ENCODE data around the gene MLANA.
"Not testable (repeated sequence)": the region's sequence is repeated elsewhere in the genome, so short reads cannot be mapped to it uniquely, and the experiment has no call there.

Gene MLANA

GRCh38 chr9:5869315-5870019, 21.2 kb upstream of the MLANA start:
- intact Hi-C loops (cut with DNase I), result no loop called here
- DNase-seq, result no peak

DNA sequence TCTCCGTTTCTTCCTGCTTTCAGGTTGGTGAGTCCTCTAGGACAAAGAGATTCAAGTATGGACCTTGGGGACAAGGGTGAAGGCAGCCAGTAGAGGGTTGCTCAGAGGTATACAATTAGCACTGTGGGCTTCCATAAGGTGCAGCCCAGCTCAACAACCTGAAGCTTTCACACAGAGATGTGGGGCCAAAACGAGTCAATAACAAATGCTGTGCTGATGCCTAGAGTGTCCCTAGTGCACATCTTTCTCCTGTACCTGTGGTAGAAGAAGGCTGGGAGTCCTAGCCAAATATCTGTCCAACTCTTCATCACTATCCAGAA, 20.7 kb upstream of the MLANA start:
- intact Hi-C loops (cut with DNase I), result no loop called here
- DNase-seq, result no peak

GRCh38 chr9:5870691-5871090, 20.0 kb upstream of the MLANA start:
- DNase-seq, result peak in 1 of 10 donors; percentile 27

GRCh38 chr9:5871785-5872184, 18.9 kb upstream of the MLANA start:
- DNase-seq, result no peak
- intact Hi-C loops (cut with DNase I), result no loop called here

More at GRCh38 chr9:5870691-5871090, 20.0 kb upstream of the MLANA start:
- intact Hi-C loops (cut with DNase I), result no loop called here

GRCh38 chr9:5872511-5872910, 18.2 kb upstream of the MLANA start:
- intact Hi-C loops (cut with DNase I), result no loop called here
- no peak for DNase-seq

- no peak for DNase-seq
- intact Hi-C loops (cut with DNase I), result no loop called here
These were observed 17.2 kb upstream of the MLANA start for GRCh38 chr9:5873439-5873838.

- intact Hi-C loops (cut with DNase I), result no loop called here
- DNase-seq, result no peak
These were observed 16.6 kb upstream of the MLANA start for GRCh38 chr9:5874048-5874447.

GRCh38 chr9:5876026-5876425, 14.7 kb upstream of the MLANA start:
- intact Hi-C loops (cut with DNase I), result no loop called here
- DNase-seq, result no peak

- intact Hi-C loops (cut with DNase I), result no loop called here
- DNase-seq, result no peak
These were observed 14.0 kb upstream of the MLANA start for GRCh38 chr9:5876711-5877110.

GRCh38 chr9:5879419-5880181, 11.1 kb upstream of the MLANA start:
- no peak for DNase-seq
- intact Hi-C loops (cut with DNase I), result no loop called here

DNA sequence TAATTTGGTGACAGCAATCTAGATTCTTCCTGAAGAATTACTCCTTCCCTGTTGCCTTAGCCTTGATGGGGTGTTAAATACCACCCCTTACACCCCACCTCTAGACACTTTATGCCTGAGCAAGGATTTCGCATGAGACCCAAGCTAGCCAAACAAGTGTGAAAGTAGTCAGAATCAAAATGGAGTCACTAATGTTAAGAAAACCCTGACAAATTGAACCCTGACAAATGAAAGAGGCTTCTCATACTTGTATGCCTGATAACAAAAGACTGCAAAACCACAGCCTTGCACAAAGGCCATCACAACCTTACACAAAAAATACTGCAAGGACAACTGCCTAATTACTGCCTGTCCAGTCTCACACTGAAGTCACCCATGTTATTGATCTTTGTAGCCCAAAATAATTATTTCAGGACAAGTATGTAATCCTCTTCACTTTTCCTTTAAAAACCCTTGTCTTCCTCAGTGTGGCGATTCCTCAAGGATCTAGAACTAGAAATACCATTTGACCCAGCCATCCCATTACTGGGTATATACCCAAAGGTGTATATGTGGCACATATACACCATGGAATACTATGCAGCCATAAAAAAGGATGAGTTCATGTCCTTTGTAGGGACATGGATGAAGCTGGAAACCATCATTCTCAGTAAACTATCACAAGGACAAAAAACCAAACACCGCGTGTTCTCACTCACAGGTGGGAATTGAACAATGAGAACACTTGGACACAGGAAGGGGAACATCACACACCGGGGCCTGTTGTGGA, 8.3 kb upstream of the MLANA start:
- intact Hi-C loops (cut with DNase I); DNase-seq: not testable (repeated sequence)

GRCh38 chr9:5884191-5884590, 6.5 kb upstream of the MLANA start:
- no peak for DNase-seq
- intact Hi-C loops (cut with DNase I), result no loop called here

GRCh38 chr9:5886114-5886939, 4.4 kb upstream of the MLANA start:
- intact Hi-C loops (cut with DNase I), result loop anchor here (1.0 to 5.0 kb wide), 3 partner anchors 121 to 420 kb away; a partner anchor contains a TSS
- DNase-seq, result peak; percentile 49 to 96 (median 80)

DNA sequence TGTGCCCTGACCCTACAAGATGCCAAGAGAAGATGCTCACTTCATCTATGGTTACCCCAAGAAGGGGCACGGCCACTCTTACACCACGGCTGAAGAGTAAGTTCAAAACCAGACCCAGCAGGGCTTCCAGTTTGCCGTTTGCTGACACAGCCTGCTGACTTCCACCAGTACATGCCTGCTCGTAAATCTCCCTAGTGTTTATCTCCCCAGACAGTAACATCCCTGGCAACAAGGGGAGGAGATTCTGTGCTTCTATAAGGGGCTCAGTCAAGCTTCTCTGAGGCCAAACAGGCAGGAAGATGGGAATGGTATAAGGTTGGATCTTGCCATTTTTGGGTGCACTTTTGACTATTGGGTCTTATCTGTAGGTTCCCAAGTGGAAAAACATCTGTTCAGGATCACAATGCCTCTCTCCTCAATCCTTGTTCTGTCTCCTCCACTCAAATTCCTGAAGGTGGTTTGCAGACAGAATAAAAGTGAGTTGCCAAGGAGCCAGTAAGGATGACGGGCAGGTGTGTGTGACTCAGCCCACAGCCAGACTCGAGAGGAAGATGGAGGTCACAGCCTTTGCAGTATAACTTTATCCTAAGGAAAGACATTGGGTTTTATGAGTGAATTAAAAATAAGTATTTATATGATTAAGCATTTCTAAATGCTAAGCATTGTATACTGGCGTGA, 1.9 kb downstream of the MLANA start:
- DNase-seq, result no peak
- intact Hi-C loops (cut with DNase I), result no loop called here

GRCh38 chr9:5893134-5893505, 2.4 kb downstream of the MLANA start:
- DNase-seq, result no peak
- intact Hi-C loops (cut with DNase I), result no loop called here

DNA sequence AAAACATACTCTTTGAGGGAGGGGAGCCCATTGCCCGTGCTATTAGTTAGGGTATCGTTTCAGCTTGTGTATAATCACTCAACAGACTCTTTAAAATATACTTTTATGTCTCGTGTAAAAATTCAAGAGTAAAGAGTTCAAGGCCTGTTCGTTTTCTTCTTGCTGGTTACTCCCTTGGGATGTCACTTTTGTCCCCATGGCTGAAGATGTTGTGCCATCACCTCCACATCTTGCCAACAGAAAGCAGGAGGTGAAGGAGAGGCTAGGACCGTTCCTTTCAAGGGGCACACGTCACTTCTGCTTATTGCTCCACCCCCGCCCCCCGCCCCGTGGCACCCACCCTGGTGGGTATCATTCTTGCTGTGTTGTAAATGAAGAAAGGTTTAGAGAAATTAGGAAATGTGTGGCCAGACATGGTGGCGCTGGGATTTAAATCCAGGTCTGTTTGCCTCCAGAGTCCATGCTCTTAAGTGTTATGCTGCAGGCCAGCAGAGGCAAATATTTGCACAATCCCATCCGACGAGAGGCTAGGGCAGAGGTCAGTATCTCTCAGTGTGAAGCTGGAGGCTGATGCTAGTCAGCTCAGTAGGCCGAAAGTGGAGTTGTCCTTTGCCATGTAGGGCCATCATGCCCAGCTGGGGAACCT, 3.0 kb downstream of the MLANA start:
- DNase-seq, result no peak
- intact Hi-C loops (cut with DNase I), result no loop called here

GRCh38 chr9:5894237-5894959, 3.7 kb downstream of the MLANA start:
- intact Hi-C loops (cut with DNase I), result no loop called here

GRCh38 chr9:5895782-5896181, 5.1 kb downstream of the MLANA start:
- intact Hi-C loops (cut with DNase I), result no loop called here
- peak in 2 of 10 donors; percentile 26 to 31 for DNase-seq

More at GRCh38 chr9:5894237-5894959, 3.7 kb downstream of the MLANA start:
- no peak for DNase-seq

DNA sequence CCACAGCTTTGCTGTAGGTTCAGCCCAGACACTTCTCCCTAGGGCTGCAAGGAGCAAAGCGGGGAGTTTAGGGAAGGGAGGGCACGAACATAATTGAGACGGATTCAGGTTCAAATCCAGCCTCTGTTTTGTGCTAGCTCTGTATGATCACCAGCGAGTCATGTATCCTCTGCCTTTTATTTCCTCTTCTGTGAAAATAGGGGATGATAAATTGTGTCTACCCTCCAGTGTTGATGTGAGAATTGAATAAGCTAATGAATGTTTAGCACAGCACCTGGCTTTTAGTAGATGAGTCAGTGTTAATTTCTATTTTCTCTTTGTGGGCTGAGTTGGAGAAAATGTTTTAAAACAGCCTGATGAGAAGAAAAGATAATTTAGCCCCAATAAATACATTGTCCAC, 6.2 kb downstream of the MLANA start:
- intact Hi-C loops (cut with DNase I), result no loop called here
- DNase-seq, result no peak
